ENCODE data around the gene C2.

The C2 gene

GRCh38 chr6:31958741-31959739 is 31.5 kb downstream of the C2 start, which contains the start of the genes NELFE and SKIC2:
NELFE (minus strand) TSS chr6:31958971; CDS start chr6:31958446, 525 bp downstream.
SKIC2 (plus strand) TSS chr6:31959175; CDS start chr6:31959193, 18 bp downstream.
- Histone ChIP-seq H3K36me3 (replicated peaks) (peaks cover 47% of the 10 kb centered on the region), H3K27ac (peak within 1 kb of the TSS; percentile 51), H3K27me3 (replicated peaks) (no peaks in the 10 kb centered on the region), H3K4me3 (ENCODE audit: low read depth, low read length) (peak within 1 kb of the TSS; percentile 100)
- in situ Hi-C loops (cut with HindIII; ENCODE audit: low pct_ligation_motif_present, low sequenced_read_pairs), result no loop called here
- peak; percentile 97 for DNase-seq
- TF ChIP-seq CTCF (IDR thresholded peaks at IDR 0.05; ENCODE audit: low read depth, low read length, missing control alignments), result no peak

GRCh38 chr6:31961616-31962015 is 34.1 kb downstream of the C2 start:
- TF ChIP-seq CTCF (IDR thresholded peaks at IDR 0.05; ENCODE audit: low read depth, low read length, missing control alignments), result no peak
- DNase-seq, result no peak
- Histone ChIP-seq H3K36me3 (replicated peaks) (peaks cover 47% of the 10 kb centered on the region), H3K27me3 (replicated peaks) (no peaks in the 10 kb centered on the region), H3K27ac (no peak overlapping the region), H3K4me3 (ENCODE audit: low read depth, low read length) (no peak overlapping the region)
- in situ Hi-C loops (cut with HindIII; ENCODE audit: low pct_ligation_motif_present, low sequenced_read_pairs), result no loop called here

- peaks cover 69% of the 10 kb centered on the region for H3K36me3 ChIP-seq (replicated peaks)
- in situ Hi-C loops (cut with HindIII; ENCODE audit: low pct_ligation_motif_present, low sequenced_read_pairs), result no loop called here
- TF ChIP-seq CTCF (IDR thresholded peaks at IDR 0.05; ENCODE audit: low read depth, low read length, missing control alignments), result no peak
- no peak overlapping the region for H3K27ac ChIP-seq
- no peaks in the 10 kb centered on the region for H3K27me3 ChIP-seq (replicated peaks)
- no peak overlapping the region for H3K4me3 ChIP-seq (ENCODE audit: low read depth, low read length)
- no peak for DNase-seq
These were observed 36.4 kb downstream of the C2 start for GRCh38 chr6:31963921-31964320.

GRCh38 chr6:31965700-31966099 is 38.2 kb downstream of the C2 start:
- Histone ChIP-seq H3K36me3 (replicated peaks) (peaks cover 79% of the 10 kb centered on the region), H3K27me3 (replicated peaks) (no peaks in the 10 kb centered on the region), H3K4me3 (ENCODE audit: low read depth, low read length) (no peak overlapping the region), H3K27ac (no peak overlapping the region)
- in situ Hi-C loops (cut with HindIII; ENCODE audit: low pct_ligation_motif_present, low sequenced_read_pairs), result no loop called here
- no peak for TF ChIP-seq CTCF (IDR thresholded peaks at IDR 0.05; ENCODE audit: low read depth, low read length, missing control alignments)
- DNase-seq, result no peak

- Histone ChIP-seq H3K36me3 (replicated peaks) (peaks cover 71% of the 10 kb centered on the region), H3K4me3 (ENCODE audit: low read depth, low read length) (no peak overlapping the region), H3K27ac (no peak overlapping the region), H3K27me3 (replicated peaks) (no peaks in the 10 kb centered on the region)
- DNase-seq, result no peak
- TF ChIP-seq CTCF (IDR thresholded peaks at IDR 0.05; ENCODE audit: low read depth, low read length, missing control alignments), result no peak
- in situ Hi-C loops (cut with HindIII; ENCODE audit: low pct_ligation_motif_present, low sequenced_read_pairs), result no loop called here
These were observed 39.0 kb downstream of the C2 start for GRCh38 chr6:31966506-31966905.

Measured in brain microvascular endothelial cell (primary cell).